Nephron progenitor cell (in vitro differentiated cells): Measurements from ENCODE around the gene TBKBP1.
"Not testable (repeated sequence)": the region's sequence is repeated elsewhere in the genome, so short reads cannot be mapped to it uniquely, and the experiment has no call there.

ENCODE experiments used
- DNase-seq: peaks from one replicate; pipeline ENCODE4 v3.0.0; 2021
- H3K27ac Mint-ChIP-seq: 2 replicates; pipeline ENCODE4 v1.8.0; 2021; ENCODE audit warnings: mild to moderate bottlenecking, moderate library complexity, mixed read lengths
- H3K27me3 Mint-ChIP-seq: 2 replicates; pipeline ENCODE4 v1.8.0; 2021; ENCODE audit warnings: mild to moderate bottlenecking, low read depth, mixed read lengths; ENCODE audit not compliant: poor library complexity
- H3K36me3 Mint-ChIP-seq: 2 replicates; pipeline ENCODE4 v1.8.0; 2021; ENCODE audit warnings: low read depth, mixed read lengths
- H3K4me1 Mint-ChIP-seq: 2 replicates; pipeline ENCODE4 v1.8.0; 2021; ENCODE audit warnings: mixed read lengths
- H3K4me3 Mint-ChIP-seq: 2 replicates; pipeline ENCODE4 v1.8.0; 2021; ENCODE audit warnings: mild to moderate bottlenecking, moderate library complexity, mixed read lengths
- H3K9me3 Mint-ChIP-seq: 2 replicates; pipeline ENCODE4 v1.8.0; 2021; ENCODE audit warnings: mild to moderate bottlenecking, moderate library complexity, mixed read lengths
- CTCF ChIP-seq: fragments of 200-600 bp; sonication (generic); IDR thresholded peaks from 2 replicates; pipeline ENCODE4 v1.5.0; 2021; ENCODE audit warnings: antibody characterized with exemption

TBKBP1 gene

DNA sequence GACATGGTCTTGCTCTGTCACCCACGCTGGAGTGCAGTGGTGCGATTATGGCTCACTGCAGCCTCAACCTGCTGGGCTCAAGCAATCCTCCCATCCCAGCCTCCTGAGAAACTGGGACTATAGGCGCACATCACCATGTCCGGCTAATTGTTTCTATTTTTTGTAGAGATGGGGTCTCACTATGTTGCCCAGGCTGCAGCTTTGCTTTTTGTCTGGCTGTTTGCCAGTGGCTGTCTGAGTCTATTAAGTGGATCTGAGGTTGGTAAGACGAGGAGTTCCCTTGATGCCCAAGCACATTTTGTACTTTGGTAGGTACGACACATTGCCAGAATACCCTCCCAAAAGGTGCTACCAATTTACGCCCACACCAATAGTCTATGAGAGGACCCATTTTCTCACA lies 44.2 kb downstream of the TBKBP1 start:
- H3K27me3 Mint-ChIP-seq = peaks cover 78% of the 10 kb centered on the region
- H3K36me3 Mint-ChIP-seq = no peaks in the 10 kb centered on the region

DNA sequence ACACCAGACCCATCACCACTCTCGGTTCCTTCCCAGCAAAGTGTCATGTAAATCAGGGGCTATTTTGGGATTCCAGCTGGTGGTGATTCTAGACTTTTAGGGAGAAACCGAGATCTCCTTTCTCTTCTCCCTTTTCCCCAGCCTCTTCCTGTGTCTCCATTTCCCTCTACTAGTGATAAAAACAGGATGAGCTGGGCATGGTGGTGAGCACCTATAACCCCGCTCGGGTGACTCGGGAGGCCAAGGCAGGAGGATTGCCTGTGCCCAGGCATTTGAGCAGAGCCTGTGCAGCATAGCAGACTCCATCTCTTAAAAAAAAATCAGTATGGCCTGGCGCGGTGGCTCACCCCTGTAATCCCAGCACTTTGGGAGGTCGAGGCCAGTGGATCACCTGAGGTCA lies 45.2 kb downstream of the TBKBP1 start:
- Mint-ChIP-seq H3K4me1 (peaks cover 20% of the 10 kb centered on the region), H3K4me3 (no peak overlapping the region), H3K27me3 (peaks cover 76% of the 10 kb centered on the region), H3K9me3 (no peaks in the 10 kb centered on the region), H3K27ac (no peak overlapping the region), H3K36me3 (no peaks in the 10 kb centered on the region)
- TF ChIP-seq CTCF = no peak
- DNase-seq = no peak

More for the DNA sequence above, 44.2 kb downstream of the TBKBP1 start:
- Mint-ChIP-seq H3K9me3 (no peaks in the 10 kb centered on the region), H3K4me1 (peaks cover 25% of the 10 kb centered on the region), H3K27ac (no peak overlapping the region), H3K4me3 (no peak overlapping the region)
- no peak for TF ChIP-seq CTCF
- DNase-seq = no peak

DNA sequence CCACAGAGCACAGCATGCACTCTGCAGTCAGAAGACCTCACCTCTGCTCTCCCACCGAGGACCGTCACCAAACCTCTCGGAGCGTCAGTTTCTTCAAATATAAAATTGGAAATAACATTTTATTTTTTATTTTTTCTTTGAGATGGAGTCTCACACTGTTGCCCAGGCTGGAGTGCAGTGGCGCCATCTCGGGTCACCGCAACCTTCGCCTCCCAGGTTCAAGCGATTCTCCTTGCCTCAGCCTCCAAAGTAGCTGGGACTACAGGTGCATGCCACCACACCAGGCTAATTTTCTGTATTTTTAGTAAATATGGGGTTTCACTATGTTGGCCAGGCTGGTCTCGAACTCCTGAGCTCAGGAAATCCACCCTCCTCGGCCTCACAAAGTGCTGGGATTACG lies 46.0 kb downstream of the TBKBP1 start:
- not testable (repeated sequence) for H3K9me3 Mint-ChIP-seq, DNase-seq, H3K4me3 Mint-ChIP-seq, H3K36me3 Mint-ChIP-seq, H3K27ac Mint-ChIP-seq
- Mint-ChIP-seq H3K27me3 (peaks cover 68% of the 10 kb centered on the region), H3K4me1 (peaks cover 15% of the 10 kb centered on the region)

GRCh38 chr17:47741109-47741792 lies 47.3 kb downstream of the TBKBP1 start:
- Mint-ChIP-seq H3K4me3 (no peak overlapping the region), H3K27ac (no peak overlapping the region), H3K27me3 (peaks cover 62% of the 10 kb centered on the region), H3K4me1 (peaks cover 25% of the 10 kb centered on the region), H3K9me3 (no peaks in the 10 kb centered on the region), H3K36me3 (no peaks in the 10 kb centered on the region)
- DNase-seq = no peak
- no peak for TF ChIP-seq CTCF

DNA sequence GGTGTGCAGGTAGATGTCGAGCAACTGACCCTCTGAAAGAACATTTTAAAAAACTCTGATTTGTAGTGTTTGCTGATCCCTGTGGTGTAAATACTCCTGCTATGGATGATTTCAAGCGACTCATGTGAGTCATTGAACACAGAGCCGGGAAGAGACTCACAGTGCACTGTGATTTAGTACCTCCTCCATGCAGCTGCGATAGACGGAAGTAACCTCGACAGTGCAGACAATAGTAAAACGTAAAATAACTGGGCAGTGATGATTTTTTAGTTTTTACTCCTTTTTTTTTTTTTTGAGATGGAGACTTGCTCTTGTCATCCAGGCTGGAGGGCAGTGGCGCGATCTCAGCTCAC lies 47.8 kb downstream of the TBKBP1 start:
- peaks cover 59% of the 10 kb centered on the region for H3K27me3 Mint-ChIP-seq
- no peak overlapping the region for H3K4me3 Mint-ChIP-seq

More for the DNA sequence above, 47.8 kb downstream of the TBKBP1 start:
- no peak for TF ChIP-seq CTCF
- no peaks in the 10 kb centered on the region for H3K9me3 Mint-ChIP-seq
- no peaks in the 10 kb centered on the region for H3K36me3 Mint-ChIP-seq
- peaks cover 25% of the 10 kb centered on the region for H3K4me1 Mint-ChIP-seq
- no peak overlapping the region for H3K27ac Mint-ChIP-seq
- no peak for DNase-seq
